Fibroblast of gingiva (primary cell): ENCODE data around the gene CIDEB.

ENCODE experiments used
- DNase-seq: peaks from one replicate; pipeline ENCODE4 v3.0.0-alpha.2; 2011; ENCODE audit warnings: low read depth

CIDEB gene

GRCh38 chr14:24290746-24291145 lies 17.0 kb downstream of the CIDEB start:
- DNase-seq, result no peak

- DNase-seq, result no peak
Measured at GRCh38 chr14:24289649-24290280, 18.0 kb downstream of the CIDEB start.

- no peak for DNase-seq
Measured at GRCh38 chr14:24286996-24287395, 20.8 kb downstream of the CIDEB start.

- DNase-seq, result no peak
Measured at GRCh38 chr14:24285351-24285750, 22.4 kb downstream of the CIDEB start.

GRCh38 chr14:24284501-24285035 lies 23.2 kb downstream of the CIDEB start:
- DNase-seq, result no peak

- no peak for DNase-seq
Measured at GRCh38 chr14:24283796-24284460, 23.8 kb downstream of the CIDEB start.

- DNase-seq, result no peak
Measured at GRCh38 chr14:24282736-24283135, 25.0 kb downstream of the CIDEB start.

- DNase-seq, result no peak
Measured at GRCh38 chr14:24281636-24282035, 26.1 kb downstream of the CIDEB start.

- DNase-seq, result no peak
Measured at GRCh38 chr14:24280797-24281460, 26.8 kb downstream of the CIDEB start.

GRCh38 chr14:24279301-24280186 lies 28.2 kb downstream of the CIDEB start:
- no peak for DNase-seq

- no peak for DNase-seq
Measured at GRCh38 chr14:24278424-24278823, 29.4 kb downstream of the CIDEB start.

- no peak for DNase-seq
Measured at GRCh38 chr14:24277606-24278321, 30.0 kb downstream of the CIDEB start.

GRCh38 chr14:24277071-24277470 lies 30.7 kb downstream of the CIDEB start:
- DNase-seq, result no peak

GRCh38 chr14:24274101-24274543 lies 33.7 kb downstream of the CIDEB start:
- DNase-seq, result no peak

GRCh38 chr14:24273422-24273998 lies 34.3 kb downstream of the CIDEB start:
- no peak for DNase-seq

GRCh38 chr14:24272467-24272866 lies 35.3 kb downstream of the CIDEB start:
- DNase-seq, result no peak

- no peak for DNase-seq
Measured at GRCh38 chr14:24271834-24272263, 35.9 kb downstream of the CIDEB start.

- peak; percentile 87 for DNase-seq
Measured at GRCh38 chr14:24271134-24271833, 36.5 kb downstream of the CIDEB start, which contains the start of gene RABGGTA. Gene RABGGTA (minus strand): TSS chr14:24271597. CDS start chr14:24271115, 482 bp downstream.

GRCh38 chr14:24270537-24271133 lies 37.1 kb downstream of the CIDEB start:
- no peak for DNase-seq
